H9 (cell line): ENCODE data around the gene IL15RA. TPM values are rescaled to one million over a fixed set of nuclear protein-coding genes. Genes with fewer than 3 reads are reported as not detected.
A peak's percentile ranks its signal among the peaks of the same experiment; 100 is the strongest.

ENCODE experiments used
- DNase-seq: peaks from one replicate; pipeline ENCODE4 v3.0.0-alpha.2; 2017
- H2AFZ ChIP-seq: one replicate; pipeline ENCODE4 v1.6.1; 2013; ENCODE audit warnings: mild to moderate bottlenecking, low read length, control low read depth, moderate library complexity
- H2AK5ac ChIP-seq: 2 replicates; pipeline ENCODE4 v1.6.1; 2013; ENCODE audit warnings: low read length, control low read depth, mixed read lengths; ENCODE audit not compliant: insufficient read length
- H2BK120ac ChIP-seq: one replicate; pipeline ENCODE4 v1.6.1; 2013; ENCODE audit warnings: low read depth, mild to moderate bottlenecking, low read length, control low read depth, inconsistent platforms; ENCODE audit not compliant: poor library complexity, severe bottlenecking
- H2BK12ac ChIP-seq: 2 replicates; pipeline ENCODE4 v1.6.1; 2013; ENCODE audit warnings: low read length, control low read depth, mixed read lengths, low read depth; ENCODE audit not compliant: insufficient read length
- H2BK15ac ChIP-seq: 2 replicates; pipeline ENCODE4 v1.6.1; 2013; ENCODE audit warnings: low read depth, low read length, control low read depth
- H2BK20ac ChIP-seq: one replicate; pipeline ENCODE4 v1.6.1; 2013; ENCODE audit warnings: low read depth, mild to moderate bottlenecking, low read length, control low read depth, inconsistent platforms; ENCODE audit not compliant: poor library complexity, severe bottlenecking
- H2BK5ac ChIP-seq: 2 replicates; pipeline ENCODE4 v1.6.1; 2013; ENCODE audit warnings: low read length, control low read depth, mixed read lengths; ENCODE audit not compliant: insufficient read length
- H3K14ac ChIP-seq: 2 replicates; pipeline ENCODE4 v1.6.1; 2013; ENCODE audit warnings: low read length, control low read depth; ENCODE audit not compliant: insufficient read depth
- H3K18ac ChIP-seq: 2 replicates; pipeline ENCODE4 v1.6.1; 2013; ENCODE audit warnings: low read depth, mild to moderate bottlenecking, mixed read lengths, low read length, control low read depth; ENCODE audit not compliant: insufficient read length
- H3K23ac ChIP-seq: 2 replicates; pipeline ENCODE4 v1.6.1; 2013; ENCODE audit warnings: low read length, control low read depth, mixed read lengths, low read depth; ENCODE audit not compliant: insufficient read length
- H3K23me2 ChIP-seq: 2 replicates; pipeline ENCODE4 v1.6.1; 2013; ENCODE audit warnings: low read depth, mild to moderate bottlenecking, mixed read lengths, low read length, control low read depth; ENCODE audit not compliant: insufficient read length, poor library complexity, severe bottlenecking
- H3K27ac ChIP-seq: 2 replicates; pipeline ENCODE4 v1.5.1; 2013; ENCODE audit warnings: low read length, control low read depth, mixed read lengths, low read depth; ENCODE audit not compliant: insufficient read length
- H3K27me3 ChIP-seq: 2 replicates; pipeline ENCODE4 v1.6.1; 2013; ENCODE audit warnings: low read length, control low read depth, inconsistent platforms; ENCODE audit not compliant: insufficient read depth
- H3K4ac ChIP-seq: 2 replicates; pipeline ENCODE4 v1.6.1; 2013; ENCODE audit warnings: low read depth, mild to moderate bottlenecking, control low read depth, inconsistent platforms, low read length, moderate library complexity
- H3K4me1 ChIP-seq: 2 replicates; pipeline ENCODE4 v1.6.1; 2013; ENCODE audit warnings: low read length, control low read depth, inconsistent platforms; ENCODE audit not compliant: insufficient read depth
- H3K4me2 ChIP-seq: 2 replicates; pipeline ENCODE4 v1.6.1; 2013; ENCODE audit warnings: low read length, control low read depth, mixed read lengths; ENCODE audit not compliant: insufficient read length, insufficient read depth
- H3K56ac ChIP-seq: 2 replicates; pipeline ENCODE4 v1.6.1; 2013; ENCODE audit warnings: low read depth, mild to moderate bottlenecking, mixed read lengths, low read length, control low read depth; ENCODE audit not compliant: insufficient read length
- H3K79me1 ChIP-seq: 2 replicates; pipeline ENCODE4 v1.6.1; 2013; ENCODE audit warnings: low read depth, mild to moderate bottlenecking, moderate library complexity, low read length, control low read depth, inconsistent platforms; ENCODE audit not compliant: insufficient read depth, poor library complexity, severe bottlenecking
- H3K79me2 ChIP-seq: 2 replicates; pipeline ENCODE4 v1.6.1; 2013; ENCODE audit warnings: low read length, control low read depth, inconsistent platforms; ENCODE audit not compliant: insufficient read depth
- H3K9ac ChIP-seq: 2 replicates; pipeline ENCODE4 v1.6.1; 2013; ENCODE audit warnings: low read length, control low read depth, mixed read lengths; ENCODE audit not compliant: insufficient read length; ENCODE audit errors: extremely low read depth
- H3K9me3 ChIP-seq: one replicate; pipeline ENCODE4 v1.6.1; 2013; ENCODE audit warnings: low read depth, low read length, inconsistent platforms; ENCODE audit not compliant: control insufficient read depth
- H3T11ph ChIP-seq: one replicate; pipeline ENCODE4 v1.6.1; 2013; ENCODE audit warnings: mild to moderate bottlenecking, low read length, control low read depth, inconsistent platforms
- H4K20me1 ChIP-seq: one replicate; pipeline ENCODE4 v1.6.1; 2013; ENCODE audit not compliant: control insufficient read depth, insufficient read length, insufficient read depth
- H4K5ac ChIP-seq: 2 replicates; pipeline ENCODE4 v1.6.1; 2013; ENCODE audit warnings: low read depth, mild to moderate bottlenecking, mixed read lengths, low read length, control low read depth; ENCODE audit not compliant: insufficient read length
- H4K8ac ChIP-seq: replicated peaks from 2 replicates; pipeline ENCODE4 v1.6.1; 2013; ENCODE audit warnings: low read length, control low read depth, mixed read lengths, low read depth; ENCODE audit not compliant: insufficient read length
- H4K91ac ChIP-seq: 2 replicates; pipeline ENCODE4 v1.6.1; 2013; ENCODE audit warnings: low read depth, mild to moderate bottlenecking, moderate library complexity, mixed read lengths, low read length, control low read depth; ENCODE audit not compliant: insufficient read length
- H3K27ac Mint-ChIP-seq, 3 experiments: 2 replicates in 2 of 3; 3 replicates in 1 of 3; pipeline ENCODE4 v1.8.0; 2020 to 2021; ENCODE audit warnings: mixed read lengths in 3 of 3, mild to moderate bottlenecking in 1 of 3, moderate library complexity in 1 of 3
- H3K27me3 Mint-ChIP-seq: 2 replicates; pipeline ENCODE4 v1.8.0; 2021; ENCODE audit warnings: low read depth, mild to moderate bottlenecking, moderate library complexity, mixed read lengths
- H3K36me3 Mint-ChIP-seq, 3 experiments: 2 replicates in 2 of 3; 3 replicates in 1 of 3; pipeline ENCODE4 v1.8.0; 2020 to 2021; ENCODE audit warnings: low read depth in 3 of 3, mixed read lengths in 3 of 3; ENCODE audit not compliant: insufficient read depth in 1 of 3
- H3K4me1 Mint-ChIP-seq, 2 experiments: 2 replicates each; pipeline ENCODE4 v1.8.0; 2020; ENCODE audit warnings: mixed read lengths in 2 of 2
- H3K4me3 Mint-ChIP-seq, 2 experiments: 2 replicates in 1 of 2; 3 replicates in 1 of 2; pipeline ENCODE4 v1.8.0; 2020 to 2021; ENCODE audit warnings: mild to moderate bottlenecking in 2 of 2, mixed read lengths in 2 of 2, moderate library complexity in 1 of 2
- H3K9me3 Mint-ChIP-seq, 2 experiments: 2 replicates in 1 of 2; 3 replicates in 1 of 2; pipeline ENCODE4 v1.8.0; 2020; ENCODE audit warnings: mild to moderate bottlenecking in 2 of 2, mixed read lengths in 2 of 2, moderate library complexity in 1 of 2
- WGBS: extraction: QIAGEN DNeasy Blood & Tissue Kit; methylation state at CpG from one replicate; pipeline ENCODE4 v1.1.7; 2013; ENCODE audit warnings: missing lambda C conversion rate, low lambda C conversion rate, mixed read lengths; ENCODE audit not compliant: insufficient read length; ENCODE audit errors: extremely low coverage; 5-methylcytosine and 5-hydroxymethylcytosine counted together
- total RNA-seq: library from RNA; stranded (reverse); gene quantifications from 2 replicates; pipeline ENCODE4 v1.2.1, GENCODE V29; 2021
- TF ChIP-seq, protein P1 (sequence below): fragments of 200-600 bp; sonication (generic); conservative IDR thresholded peaks from 3 replicates; pipeline ENCODE4 v1.8.0; 2021; ENCODE audit warnings: antibody characterized with exemption, mild to moderate bottlenecking

The IL15RA gene
- total RNA-seq, 1 experiment from 2014 or later, result 0.31 TPM

DNA sequence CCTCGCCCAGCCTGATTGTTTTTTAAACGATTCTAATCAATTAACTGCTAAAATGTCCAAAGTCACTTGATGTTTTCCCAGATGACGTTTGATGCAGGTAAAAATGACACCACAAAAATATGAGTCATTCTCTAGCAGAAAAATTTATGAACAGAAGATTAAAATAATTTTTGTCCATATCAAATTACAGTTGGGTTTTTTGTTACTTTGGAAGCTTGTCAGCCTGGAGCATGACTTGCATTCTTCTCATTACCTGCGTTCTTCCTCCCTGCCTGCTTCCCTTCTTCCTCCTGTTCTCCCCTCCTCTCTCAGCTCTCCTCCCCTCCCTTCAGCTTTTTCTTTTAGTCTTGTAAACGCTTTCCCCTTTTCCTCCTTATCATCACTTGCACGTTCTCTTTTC is 18.7 kb downstream of the IL15RA start:
- Mint-ChIP-seq H3K36me3 (no peaks in the 10 kb centered on the region), H3K4me3 (no peak overlapping the region), H3K9me3 (no peaks in the 10 kb centered on the region; a peak in 1 of 5 replicates), H3K4me1 (peaks cover 4 to 6% of the 10 kb centered on the region in 2 experiments; a peak in 2 of 4 replicates), H3K27me3 (no peaks in the 10 kb centered on the region), H3K27ac (peak overlapping the region in 1 of 3 experiments; percentile 62; a peak in 1 of 7 replicates)
- Histone ChIP-seq H4K5ac (no peak overlapping the region), H3K9me3 (no peaks in the 10 kb centered on the region), H4K20me1 (no peaks in the 10 kb centered on the region), H3K56ac (no peak overlapping the region), H3K23ac (no peak overlapping the region), H4K91ac (no peak overlapping the region), H3K27ac (no peak overlapping the region), H3K79me1 (no peaks in the 10 kb centered on the region), H3K9ac (no peak overlapping the region), H3K4me1 (no peaks in the 10 kb centered on the region; the same call in 1 of the 2 replicates), H3K18ac (no peak overlapping the region), H2BK120ac (no peak overlapping the region), H3K14ac (no peak overlapping the region), H3K79me2 (no peaks in the 10 kb centered on the region), H2AK5ac (no peak overlapping the region), H3K4ac (no peak overlapping the region), H2BK15ac (no peak overlapping the region), H2BK20ac (no peak overlapping the region), H2AFZ (no peak overlapping the region), H3K27me3 (no peaks in the 10 kb centered on the region), H2BK12ac (no peak overlapping the region), H3K4me2 (no peak overlapping the region), H2BK5ac (no peak overlapping the region), H3T11ph (no peak overlapping the region), H3K23me2 (no peaks in the 10 kb centered on the region), H4K8ac (no peak overlapping the region)
- TF ChIP-seq, protein P1, sequence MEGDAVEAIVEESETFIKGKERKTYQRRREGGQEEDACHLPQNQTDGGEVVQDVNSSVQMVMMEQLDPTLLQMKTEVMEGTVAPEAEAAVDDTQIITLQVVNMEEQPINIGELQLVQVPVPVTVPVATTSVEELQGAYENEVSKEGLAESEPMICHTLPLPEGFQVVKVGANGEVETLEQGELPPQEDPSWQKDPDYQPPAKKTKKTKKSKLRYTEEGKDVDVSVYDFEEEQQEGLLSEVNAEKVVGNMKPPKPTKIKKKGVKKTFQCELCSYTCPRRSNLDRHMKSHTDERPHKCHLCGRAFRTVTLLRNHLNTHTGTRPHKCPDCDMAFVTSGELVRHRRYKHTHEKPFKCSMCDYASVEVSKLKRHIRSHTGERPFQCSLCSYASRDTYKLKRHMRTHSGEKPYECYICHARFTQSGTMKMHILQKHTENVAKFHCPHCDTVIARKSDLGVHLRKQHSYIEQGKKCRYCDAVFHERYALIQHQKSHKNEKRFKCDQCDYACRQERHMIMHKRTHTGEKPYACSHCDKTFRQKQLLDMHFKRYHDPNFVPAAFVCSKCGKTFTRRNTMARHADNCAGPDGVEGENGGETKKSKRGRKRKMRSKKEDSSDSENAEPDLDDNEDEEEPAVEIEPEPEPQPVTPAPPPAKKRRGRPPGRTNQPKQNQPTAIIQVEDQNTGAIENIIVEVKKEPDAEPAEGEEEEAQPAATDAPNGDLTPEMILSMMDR, result no peak
- DNase-seq, result no peak
- no CpG with 5 or more reads among the region's 6 CpGs for WGBS
